ENCODE data around the gene SLF2. TPM values are rescaled to one million over a fixed set of nuclear protein-coding genes. Genes with fewer than 3 reads are reported as not detected.

SLF2 gene
- total RNA-seq, 1 experiment from 2014 or later: 23.1 TPM

GRCh38 chr10:100967332-100967731 is 54.6 kb downstream of the SLF2 start:
- Histone ChIP-seq H3T11ph (ENCODE audit: low read length) (no peak overlapping the region), H2BK20ac (ENCODE audit: low read depth, low read length, poor library complexity, severe bottlenecking) (no peak overlapping the region), H3K79me2 (ENCODE audit: insufficient read depth, low read length) (no peaks in the 10 kb centered on the region), H3K23ac (ENCODE audit: insufficient read length, low read depth, low read length) (no peak overlapping the region), H2BK120ac (ENCODE audit: low read depth, low read length, poor library complexity, severe bottlenecking) (no peak overlapping the region), H3K27me3 (ENCODE audit: insufficient read depth, low read length) (no peaks in the 10 kb centered on the region), H2AFZ (ENCODE audit: low read length) (no peak overlapping the region), H2BK12ac (ENCODE audit: insufficient read length, low read depth, low read length) (no peak overlapping the region), H4K20me1 (ENCODE audit: control insufficient read depth, insufficient read depth, insufficient read length) (no peaks in the 10 kb centered on the region), H3K4ac (ENCODE audit: low read depth, low read length) (no peak overlapping the region), H2BK15ac (ENCODE audit: low read depth, low read length) (no peak overlapping the region), H3K9ac (ENCODE audit: extremely low read depth, insufficient read length, low read length) (no peak overlapping the region), H3K18ac (ENCODE audit: insufficient read length, low read depth, low read length) (no peak overlapping the region), H2AK5ac (ENCODE audit: insufficient read length, low read length) (no peak overlapping the region), H3K56ac (ENCODE audit: insufficient read length, low read depth, low read length) (no peak overlapping the region), H3K14ac (ENCODE audit: insufficient read depth, low read length) (no peak overlapping the region), H4K91ac (ENCODE audit: insufficient read length, low read depth, low read length) (no peak overlapping the region), H3K27ac (ENCODE audit: insufficient read length, low read depth, low read length) (no peak overlapping the region), H2BK5ac (ENCODE audit: insufficient read length, low read length) (no peak overlapping the region), H4K5ac (ENCODE audit: insufficient read length, low read depth, low read length) (no peak overlapping the region), H3K4me1 (ENCODE audit: insufficient read depth, low read length) (no peaks in the 10 kb centered on the region), H4K8ac (replicated peaks; ENCODE audit: insufficient read length, low read depth, low read length) (no peak overlapping the region), H3K23me2 (ENCODE audit: insufficient read length, low read depth, low read length, poor library complexity, severe bottlenecking) (peaks cover 12% of the 10 kb centered on the region), H3K9me3 (ENCODE audit: control insufficient read depth, low read depth, low read length) (no peaks in the 10 kb centered on the region), H3K4me2 (ENCODE audit: insufficient read depth, insufficient read length, low read length) (no peak overlapping the region), H3K79me1 (ENCODE audit: insufficient read depth, low read depth, low read length, poor library complexity, severe bottlenecking) (no peaks in the 10 kb centered on the region)
- DNase-seq: no peak
- no peaks in the 10 kb centered on the region; a peak in 1 of 5 replicates for H3K9me3 Mint-ChIP-seq
- peaks cover 0 to 5% (median 3%) of the 10 kb centered on the region in 3 experiments; a peak in 2 of 7 replicates for H3K36me3 Mint-ChIP-seq (ENCODE audit: insufficient read depth in 1 of 3, low read depth in 3 of 3)
- peaks cover 7% of the 10 kb centered on the region for H3K27me3 Mint-ChIP-seq (ENCODE audit: low read depth)
- no peak for TF ChIP-seq CTCF (conservative IDR thresholded peaks at IDR 0.05)
- H3K27ac Mint-ChIP-seq: no peak overlapping the region
- H3K4me1 Mint-ChIP-seq: peaks cover 27 to 29% of the 10 kb centered on the region in 2 experiments
- H3K4me3 Mint-ChIP-seq: no peak overlapping the region
- WGBS (ENCODE audit: extremely low coverage, insufficient read length, low lambda C conversion rate): no CpG with 5 or more reads among the region's 2 CpGs

Measured in H9 (cell line).